Measurements from ENCODE around the gene RPP40. TPM values are rescaled to one million over a fixed set of nuclear protein-coding genes. Genes with fewer than 3 reads are reported as not detected.

Gene RPP40
- total and polyA plus RNA-seq, 2 of the 8 experiments (the other 6 are each of a cell fraction or from before 2014, with no cell fraction given): 7.0 to 15.7 TPM

GRCh38 chr6:4956625-4957024 lies 47.2 kb downstream of the RPP40 start:
- no peak overlapping the region for H2BK5ac ChIP-seq (ENCODE audit: low read depth, low read length)
- H3K18ac ChIP-seq (ENCODE audit: extremely low read depth, low read length): no peak overlapping the region
- no peaks in the 10 kb centered on the region for H3K9me3 ChIP-seq (ENCODE audit: insufficient read depth in 2 of 2, low read depth in 1 of 2, low read length in 1 of 2)
- no peak overlapping the region for H4K91ac ChIP-seq (replicated peaks; ENCODE audit: insufficient read length, low read length)
- H3K23ac ChIP-seq (ENCODE audit: insufficient read length): no peak overlapping the region
- H3K27ac ChIP-seq (ENCODE audit: low read depth, low read length): no peak overlapping the region
- H2BK120ac ChIP-seq (replicated peaks; ENCODE audit: low read depth, low read length): no peak overlapping the region
- no peak overlapping the region for H3K4me3 ChIP-seq (ENCODE audit: extremely low read depth in 1 of 4, insufficient read depth in 2 of 4, low read depth in 3 of 4, low read length in 4 of 4)
- CTCF ChIA-PET (ENCODE audit: partially characterized antibody): interaction anchor here (0.8 to 2.9 kb wide), 22 partner anchors 7 to 470 kb away, joined by 3 to 10 read pairs (median 4); partner anchors contain the start of gene RPP40
- no peaks in the 10 kb centered on the region for H3K79me1 ChIP-seq (ENCODE audit: low read depth, low read length)
- H2BK12ac ChIP-seq (ENCODE audit: low read depth, low read length): no peak overlapping the region
- peak; percentile 65; the same call in 1 of the 2 replicates for TF ChIP-seq POLR2AphosphoS5 (IDR thresholded peaks at IDR 0.05; ENCODE audit: low read depth, low read length)
- no peak for TF ChIP-seq SP4 (IDR thresholded peaks at IDR 0.05; ENCODE audit: low read length)
- TF ChIP-seq POLR2A (IDR thresholded peaks at IDR 0.05; ENCODE audit: control extremely low read depth in 1 of 2, low read depth in 2 of 2, low read length in 2 of 2): peak in 1 of 2 experiments; percentile 50; a peak in 2 of 3 replicates
- H3K4me1 ChIP-seq (replicated peaks in 1 of 4; ENCODE audit: control insufficient read depth in 3 of 4, insufficient read depth in 4 of 4, low read length in 3 of 4): no peaks in the 10 kb centered on the region; a peak in 3 of 7 replicates
- H3K27me3 ChIP-seq (replicated peaks in 1 of 4; ENCODE audit: control insufficient read depth in 3 of 4, extremely low read depth in 1 of 4, insufficient read depth in 3 of 4, low read length in 3 of 4): no peaks in the 10 kb centered on the region
- no peak overlapping the region for H2AK5ac ChIP-seq (ENCODE audit: low read depth, low read length)
- no peak overlapping the region for H4K8ac ChIP-seq (ENCODE audit: extremely low read depth, insufficient read depth, low read length)
- H3K4me2 ChIP-seq (ENCODE audit: insufficient read depth in 1 of 2, low read depth in 2 of 2, low read length in 2 of 2): no peak overlapping the region
- no peak overlapping the region for H3K9ac ChIP-seq (replicated peaks in 1 of 4; ENCODE audit: extremely low read depth in 1 of 4, low read depth in 3 of 4, low read length in 3 of 4)
- POLR2A ChIA-PET (ENCODE audit: partially characterized antibody): interaction anchor here (1.5 kb wide), 1 partner anchor 8 kb away, joined by 5 read pairs; no protein-coding TSS in a partner anchor
- no peak for FAIRE-seq
- peaks cover 2% of the 10 kb centered on the region in 2 experiments for H4K20me1 ChIP-seq (replicated peaks in 1 of 2; ENCODE audit: control insufficient read depth in 1 of 2, insufficient read depth in 2 of 2, low read length in 2 of 2)
- 94% methylated on average over 5 of the region's 5 CpGs; no CpG with 5 or more reads in 1 of the 2 experiments for WGBS, 2 experiments (ENCODE audit: extremely low coverage in 1 of 2, insufficient coverage in 1 of 2, insufficient read length in 1 of 2, insufficient replicate concordance in 2 of 2, low coverage in 1 of 2, low lambda C conversion rate in 2 of 2, missing lambda C conversion rate in 1 of 2)
- H3K4ac ChIP-seq (replicated peaks; ENCODE audit: insufficient read length, low read depth, low read length): no peak overlapping the region
- H2AFZ ChIP-seq (ENCODE audit: low read length): no peak overlapping the region
- H3K56ac ChIP-seq (replicated peaks; ENCODE audit: insufficient read length, low read depth, low read length): no peak overlapping the region
- no peak overlapping the region for H2BK15ac ChIP-seq (ENCODE audit: low read length)
- no peak overlapping the region for H2BK20ac ChIP-seq (ENCODE audit: low read length)
- no peaks in the 10 kb centered on the region for H3K79me2 ChIP-seq (ENCODE audit: control insufficient read depth in 1 of 2, insufficient read depth in 2 of 2, low read length in 2 of 2)
- no peak overlapping the region for H3K14ac ChIP-seq (ENCODE audit: insufficient read length)
- H3K23me2 ChIP-seq (ENCODE audit: low read depth, low read length): no peaks in the 10 kb centered on the region
- H3K36me3 ChIP-seq (ENCODE audit: control insufficient read depth in 2 of 4, insufficient read depth in 4 of 4, low read length in 3 of 4): peaks cover 0 to 29% (median 13%) of the 10 kb centered on the region in 4 experiments; a peak in 6 of 8 replicates
- DNase-seq (ENCODE audit: low read depth in 1 of 2, low spot score in 2 of 2): no peak
- H4K5ac ChIP-seq (ENCODE audit: insufficient read length, low read depth, low read length): no peak overlapping the region
